H1 (cell line): ENCODE results near the gene KCNJ9. TPM values are rescaled to one million over a fixed set of nuclear protein-coding genes. Genes with fewer than 3 reads are reported as not detected.

Source experiments
- CTCF ChIA-PET: fragments of 300-600 bp; sonication (Branson Sonifier 250); formaldehyde crosslinking; loops from one replicate; lab custom pipeline; 2021; ENCODE audit not compliant: partially characterized antibody; lab: Charles Lee
- POLR2A ChIA-PET: fragments of 300-600 bp; sonication (Branson Sonifier 250); formaldehyde crosslinking; loops from one replicate; lab custom pipeline; 2021; ENCODE audit warnings: inconsistent platforms; ENCODE audit not compliant: partially characterized antibody; lab: Charles Lee
- DNase-seq, 2 experiments: peaks; one replicate each; pipeline versions ENCODE4 v3.0.0 to v3.0.0-alpha.2; 2010 to 2022; ENCODE audit warnings: low spot score in 2 of 2, low read depth in 1 of 2, mixed read lengths in 1 of 2
- FAIRE-seq: peaks from 2 replicates; lab custom pipeline; 2011; peaks lifted over from hg19 to GRCh38; lab: Jason Lieb, UNC
- H2AFZ ChIP-seq: 2 replicates; pipeline ENCODE4 v1.8.1; 2012; ENCODE audit warnings: low read length, inconsistent platforms
- H2AK5ac ChIP-seq: 2 replicates; pipeline ENCODE4 v1.6.1; 2013; ENCODE audit warnings: low read depth, low read length
- H2BK120ac ChIP-seq: replicated peaks from 2 replicates; pipeline ENCODE3; 2013; ENCODE audit warnings: low read depth, low read length, inconsistent platforms
- H2BK12ac ChIP-seq: 2 replicates; pipeline ENCODE4 v1.6.1; 2013; ENCODE audit warnings: low read depth, low read length
- H2BK15ac ChIP-seq: 2 replicates; pipeline ENCODE4 v1.6.1; 2013; ENCODE audit warnings: low read length
- H2BK20ac ChIP-seq: 2 replicates; pipeline ENCODE4 v1.6.1; 2013; ENCODE audit warnings: low read length
- H2BK5ac ChIP-seq: 2 replicates; pipeline ENCODE4 v1.6.1; 2013; ENCODE audit warnings: low read depth, low read length
- H3K14ac ChIP-seq: 2 replicates; pipeline ENCODE4 v1.6.1; 2013; ENCODE audit warnings: inconsistent platforms; ENCODE audit not compliant: insufficient read length
- H3K18ac ChIP-seq: 2 replicates; pipeline ENCODE4 v1.6.1; 2013; ENCODE audit warnings: low read length; ENCODE audit errors: extremely low read depth
- H3K23ac ChIP-seq: 2 replicates; pipeline ENCODE4 v1.6.1; 2013; ENCODE audit warnings: inconsistent platforms; ENCODE audit not compliant: insufficient read length
- H3K23me2 ChIP-seq: 2 replicates; pipeline ENCODE4 v1.6.1; 2013; ENCODE audit warnings: low read depth, low read length
- H3K27ac ChIP-seq: 2 replicates; pipeline ENCODE4 v1.6.1; 2011; ENCODE audit warnings: low read depth, low read length, inconsistent platforms
- H3K27me3 ChIP-seq, 4 experiments: replicated peaks in 1 of 4; 1 replicate in 1 of 4; 2 replicates in 3 of 4; pipeline versions ENCODE4 v1.6.1 to v1.8.1; 2011 to 2013; ENCODE audit warnings: low read length in 3 of 4, mild to moderate bottlenecking in 3 of 4, inconsistent platforms in 2 of 4, mixed read lengths in 2 of 4, moderate library complexity in 1 of 4; ENCODE audit not compliant: control insufficient read depth in 3 of 4, insufficient read depth in 3 of 4; ENCODE audit errors: extremely low read depth in 1 of 4
- H3K36me3 ChIP-seq, 4 experiments: 2 replicates each; pipeline versions ENCODE4 v1.6.1 to v1.8.1; 2011 to 2013; ENCODE audit warnings: mild to moderate bottlenecking in 4 of 4, low read length in 3 of 4, moderate library complexity in 2 of 4, control low read depth in 1 of 4, inconsistent platforms in 1 of 4; ENCODE audit not compliant: insufficient read depth in 4 of 4, control insufficient read depth in 2 of 4
- H3K4ac ChIP-seq: replicated peaks from 2 replicates; pipeline ENCODE3; 2013; ENCODE audit warnings: low read length, low read depth, mixed read lengths, inconsistent platforms; ENCODE audit not compliant: insufficient read length
- H3K4me1 ChIP-seq, 4 experiments: replicated peaks in 1 of 4; 1 replicate in 1 of 4; 2 replicates in 3 of 4; pipeline versions ENCODE4 v1.6.1 to v1.8.1; 2011 to 2013; ENCODE audit warnings: low read length in 3 of 4, inconsistent platforms in 2 of 4, mixed read lengths in 1 of 4; ENCODE audit not compliant: insufficient read depth in 4 of 4, control insufficient read depth in 3 of 4
- H3K4me2 ChIP-seq, 2 experiments: 2 replicates each; pipeline versions ENCODE4 v1.6.1 to v1.8.1; 2011 to 2013; ENCODE audit warnings: low read depth in 2 of 2, low read length in 2 of 2, control low read depth in 1 of 2, inconsistent platforms in 1 of 2, mild to moderate bottlenecking in 1 of 2; ENCODE audit not compliant: insufficient read depth in 1 of 2
- H3K4me3 ChIP-seq, 4 experiments: fragments of 200-600, 300-600 bp in 1 of 4; sonication (generic), shearing (Covaris generic), sonication (Bioruptor Twin) in 1 of 4; 2 replicates each; pipeline versions ENCODE4 v1.5.1 to v1.8.1; 2011 to 2016; ENCODE audit warnings: low read length in 4 of 4, low read depth in 3 of 4, control low read depth in 2 of 4, inconsistent platforms in 2 of 4, mild to moderate bottlenecking in 2 of 4, mixed read lengths in 1 of 4, moderate library complexity in 1 of 4; ENCODE audit not compliant: insufficient read depth in 2 of 4; ENCODE audit errors: extremely low read depth in 1 of 4
- H3K56ac ChIP-seq: replicated peaks from 2 replicates; pipeline ENCODE3; 2013; ENCODE audit warnings: low read depth, mild to moderate bottlenecking, mixed read lengths, low read length, inconsistent platforms; ENCODE audit not compliant: insufficient read length
- H3K79me1 ChIP-seq: 2 replicates; pipeline ENCODE4 v1.6.1; 2013; ENCODE audit warnings: low read depth, low read length, control low read depth
- H3K79me2 ChIP-seq, 2 experiments: 2 replicates each; pipeline versions ENCODE4 v1.6.1 to v1.8.1; 2012 to 2013; ENCODE audit warnings: low read length in 2 of 2, mild to moderate bottlenecking in 2 of 2, inconsistent platforms in 1 of 2; ENCODE audit not compliant: insufficient read depth in 2 of 2, control insufficient read depth in 1 of 2
- H3K9ac ChIP-seq, 4 experiments: replicated peaks in 1 of 4; 1 replicate in 1 of 4; 2 replicates in 3 of 4; pipeline versions ENCODE4 v1.6.1 to v1.8.1; 2011 to 2013; ENCODE audit warnings: low read depth in 3 of 4, low read length in 3 of 4, control low read depth in 2 of 4, mild to moderate bottlenecking in 2 of 4, moderate library complexity in 2 of 4, inconsistent platforms in 1 of 4; ENCODE audit errors: extremely low read depth in 1 of 4
- H3K9me3 ChIP-seq, 2 experiments: 2 replicates each; pipeline versions ENCODE4 v1.6.1 to v1.8.1; 2012 to 2013; ENCODE audit warnings: mild to moderate bottlenecking in 2 of 2, moderate library complexity in 2 of 2, control low read depth in 1 of 2, inconsistent platforms in 1 of 2, low read depth in 1 of 2, low read length in 1 of 2, mixed read lengths in 1 of 2; ENCODE audit not compliant: insufficient read depth in 2 of 2
- H4K20me1 ChIP-seq, 2 experiments: replicated peaks in 1 of 2; 2 replicates each; pipeline versions ENCODE3 to v1.8.1; 2011 to 2013; ENCODE audit warnings: inconsistent platforms in 2 of 2, low read length in 2 of 2, mild to moderate bottlenecking in 1 of 2; ENCODE audit not compliant: insufficient read depth in 2 of 2, control insufficient read depth in 1 of 2
- H4K5ac ChIP-seq: 2 replicates; pipeline ENCODE4 v1.6.1; 2013; ENCODE audit warnings: low read length, low read depth, mixed read lengths, inconsistent platforms; ENCODE audit not compliant: insufficient read length
- H4K8ac ChIP-seq: 2 replicates; pipeline ENCODE4 v1.8.0; 2013; ENCODE audit warnings: mild to moderate bottlenecking, moderate library complexity, low read length, inconsistent platforms; ENCODE audit not compliant: insufficient read depth; ENCODE audit errors: extremely low read depth
- H4K91ac ChIP-seq: replicated peaks from 2 replicates; pipeline ENCODE3; 2013; ENCODE audit warnings: low read length, mixed read lengths, inconsistent platforms; ENCODE audit not compliant: insufficient read length
- ASH2L ChIP-seq: fragments of 200-600, 300-600 bp; sonication (generic); IDR thresholded peaks from one replicate; pipeline ENCODE4 v1.7.1; 2017; ENCODE audit warnings: low read length
- EGR1 ChIP-seq: IDR thresholded peaks from 2 replicates; pipeline ENCODE4 v1.6.1; 2011; ENCODE audit warnings: low read depth, low read length, borderline replicate concordance
- WGBS, 2 experiments: shearing (Covaris generic) in 1 of 2; methylation state at CpG; one replicate each; pipeline versions ENCODE4 v1.1.6 to v1.1.7; 2013 to 2015; ENCODE audit warnings: low lambda C conversion rate in 2 of 2, mixed read lengths in 2 of 2, inconsistent platforms in 1 of 2, low coverage in 1 of 2, missing lambda C conversion rate in 1 of 2; ENCODE audit not compliant: insufficient replicate concordance in 2 of 2, insufficient coverage in 1 of 2, insufficient read length in 1 of 2; ENCODE audit errors: extremely low coverage in 1 of 2, missing lambda C conversion rate in 1 of 2; 5-methylcytosine and 5-hydroxymethylcytosine counted together
- polyA plus RNA-seq, 7 experiments: library from polyadenylated mRNA; depleted of rRNA in 3 of 7; stranded (reverse) in 5 of 7; unstranded in 2 of 7; fragments of >200 nt in 5 of 7; fragments of 200-250 nt in 2 of 7; gene quantifications; 1 replicate in 5 of 7; 2 replicates in 1 of 7; 4 replicates in 1 of 7; pipeline versions ENCODE4 v1.2.1 to v1.2.3, GENCODE V29; 2011 to 2013; ENCODE audit warnings: missing spikeins in 2 of 7, mixed read lengths in 2 of 7
- total RNA-seq: library from RNA; stranded (reverse); fragmentation: NEBNext Ultra II Directional; extraction: Animal tissue kit (Norgen Biotek cat#: 25700); gene quantifications from 2 replicates; pipeline ENCODE4 v1.2.1, GENCODE V29; 2021

The KCNJ9 gene
- total and polyA plus RNA-seq, 2 of the 8 experiments (the other 6 are each of a cell fraction or from before 2014, with no cell fraction given): 0.02 to 0.13 TPM

DNA sequence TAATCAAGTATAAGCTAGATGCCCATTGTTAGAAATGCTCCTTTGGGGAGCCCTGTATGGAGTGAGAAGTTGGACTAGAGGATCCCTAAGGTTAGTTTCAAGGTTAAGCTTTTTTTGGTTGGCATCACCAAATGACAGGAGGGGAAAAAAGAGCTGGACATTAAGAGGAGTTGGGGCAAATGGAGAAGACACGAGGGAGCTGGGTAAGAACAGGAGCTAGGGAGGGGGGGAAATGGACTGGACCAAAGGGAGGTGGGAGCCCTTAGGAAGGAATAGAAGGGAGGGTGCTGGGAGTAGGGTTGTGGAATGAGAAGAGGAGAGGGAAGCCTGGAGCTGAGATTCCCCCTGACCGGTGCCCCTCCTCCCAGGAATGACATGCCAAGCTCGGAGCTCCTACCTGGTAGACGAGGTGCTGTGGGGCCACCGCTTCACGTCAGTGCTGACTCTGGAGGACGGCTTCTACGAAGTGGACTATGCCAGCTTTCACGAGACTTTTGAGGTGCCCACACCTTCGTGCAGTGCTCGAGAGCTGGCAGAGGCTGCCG lies 5.9 kb downstream of the KCNJ9 start:
- Histone ChIP-seq H4K5ac (no peak overlapping the region), H3K79me1 (no peaks in the 10 kb centered on the region; the same call in 1 of the 2 replicates), H4K91ac (no peak overlapping the region), H3K23ac (no peak overlapping the region)
- WGBS, 2 experiments: 87% methylated on average over 12 of the region's 12 CpGs; no CpG with 5 or more reads in 1 of the 2 experiments
- no peak for DNase-seq
- TF ChIP-seq ASH2L: no peak
- no peak for TF ChIP-seq EGR1
- TF ChIP-seq, all 59 proteins: peak for 0
- H3K18ac ChIP-seq: no peak overlapping the region
- no peak overlapping the region for H2BK5ac ChIP-seq
- H3K56ac ChIP-seq: no peak overlapping the region
- no peak overlapping the region for H3K14ac ChIP-seq
- no peak overlapping the region for H2BK120ac ChIP-seq
- H3K27me3 ChIP-seq: peaks cover 0 to 28% (median 22%) of the 10 kb centered on the region in 4 experiments; a peak in 6 of 7 replicates
- POLR2A ChIA-PET: interaction anchor here (0.8 to 4.6 kb wide), 8 partner anchors 9 to 124 kb away, joined by 3 to 39 read pairs (median 4); partner anchors contain the start of genes ATP1A2, IGSF8 and KCNJ10
- peaks cover 0 to 4% of the 10 kb centered on the region in 2 experiments; a peak in 1 of 4 replicates for H3K9me3 ChIP-seq
- H3K4ac ChIP-seq: no peak overlapping the region
- H3K27ac ChIP-seq: no peak overlapping the region
- H3K23me2 ChIP-seq: no peaks in the 10 kb centered on the region; the same call in 1 of the 2 replicates
- H3K4me1 ChIP-seq: peaks cover 0 to 5% (median 3%) of the 10 kb centered on the region in 4 experiments; a peak in 4 of 7 replicates
- no peak overlapping the region for H3K4me2 ChIP-seq
- H2BK12ac ChIP-seq: no peak overlapping the region
- peaks cover 0 to 4% of the 10 kb centered on the region in 2 experiments for H4K20me1 ChIP-seq
- no peak overlapping the region for H2AK5ac ChIP-seq
- H2BK20ac ChIP-seq: no peak overlapping the region
- no peaks in the 10 kb centered on the region for H3K79me2 ChIP-seq
- peaks cover 3 to 14% (median 8%) of the 10 kb centered on the region in 4 experiments; a peak in 7 of 8 replicates for H3K36me3 ChIP-seq
- no peak overlapping the region for H3K9ac ChIP-seq
- CTCF ChIA-PET: interaction anchor here (0.6 to 50.1 kb wide), 20 partner anchors 8 to 204 kb away, joined by 3 to 1874 read pairs (median 6); partner anchors contain the start of genes IGSF8 and KCNJ10
- no peak overlapping the region for H4K8ac ChIP-seq
- H3K4me3 ChIP-seq: no peak overlapping the region
- FAIRE-seq: no peak
- H2AFZ ChIP-seq: no peak overlapping the region
- no peak overlapping the region for H2BK15ac ChIP-seq
